ENCODE data around the gene KRT37.

- no peak for TF ChIP-seq TCF4 (CRISPR knock-in tag; IDR thresholded peaks at IDR 0.05; ENCODE audit: borderline replicate concordance)
- TF ChIP-seq GLIS3 (CRISPR knock-in tag; IDR thresholded peaks at IDR 0.05), result no peak
- no peak for TF ChIP-seq ZC3H10 (CRISPR knock-in tag; IDR thresholded peaks at IDR 0.05)
- TF ChIP-seq RARB (CRISPR knock-in tag; IDR thresholded peaks at IDR 0.05), result no peak
- TF ChIP-seq SNAI2 (CRISPR knock-in tag; IDR thresholded peaks at IDR 0.05), result no peak
- TF ChIP-seq CSDC2 (CRISPR knock-in tag; IDR thresholded peaks at IDR 0.05), result no peak
Observed at GRCh38 chr17:41464173-41464572, 39.8 kb upstream of the KRT37 start.
